K562 (cell line): ENCODE results near the gene TCL1B. TPM values are rescaled to one million over a fixed set of nuclear protein-coding genes. Genes with fewer than 3 reads are reported as not detected.

ENCODE experiments used
- ATAC-seq: fragments of 200-7000 bp; cut with Tn5 transposase; 3 replicates; pipeline ENCODE4 v1.9.1; 2020; ENCODE audit warnings: moderate library complexity
- BruUV-seq: library from RNA; stranded (reverse); fragments of 400-500 nt; replicated peaks from 2 replicates; lab custom pipeline; 2021; lab: Mats Ljungman, UMichigan
- CTCF ChIA-PET: fragments of 300-600 bp; formaldehyde crosslinking; extraction: SDS; loops from one replicate; lab custom pipeline; 2021; ENCODE audit warnings: low intra/inter-chr PET ratio; lab: Yijun Ruan, JAX
- POLR2A ChIA-PET: fragments of 300-600, 350-650 bp; sonication (Branson Sonifier 250); formaldehyde crosslinking; extraction: SDS; loops from one replicate; lab custom pipeline; 2021; ENCODE audit warnings: antibody characterized with exemption, inconsistent platforms; lab: Yijun Ruan, JAX
- DNase-seq, 4 experiments: peaks; one replicate each; pipeline versions ENCODE4 v3.0.0 to v3.0.0-alpha.2; 2011 to 2018; ENCODE audit warnings: low spot score in 3 of 4, mixed read lengths in 3 of 4; ENCODE audit errors: extremely low read depth in 1 of 4
- FAIRE-seq: peaks from 2 replicates; lab custom pipeline; 2011; peaks lifted over from hg19 to GRCh38; lab: Jason Lieb, UNC
- H2AFZ ChIP-seq: 2 replicates; pipeline ENCODE4 v1.6.0; 2011; ENCODE audit warnings: low read depth, low read length, control low read depth, inconsistent platforms
- H3K27ac ChIP-seq: fragments of 200-600 bp; 3 replicates; pipeline ENCODE4 v1.8.0; 2011; ENCODE audit warnings: low read depth, mild to moderate bottlenecking, control low read depth, inconsistent platforms, low read length, moderate library complexity, mixed read lengths; ENCODE audit errors: extremely low read depth
- H3K27me3 ChIP-seq, 2 experiments: fragments of 300-600 bp in 1 of 2; 2 replicates in 1 of 2; 3 replicates in 1 of 2; pipeline versions ENCODE4 v1.6.0 to v1.8.0; 2011; ENCODE audit warnings: inconsistent platforms in 2 of 2, low read length in 2 of 2, mild to moderate bottlenecking in 1 of 2, mixed read lengths in 1 of 2, moderate library complexity in 1 of 2; ENCODE audit not compliant: control insufficient read depth in 2 of 2, insufficient read depth in 2 of 2
- H3K36me3 ChIP-seq: fragments of 300-600 bp; 3 replicates; pipeline ENCODE4 v1.8.0; 2011; ENCODE audit warnings: mild to moderate bottlenecking, low read length, inconsistent platforms; ENCODE audit not compliant: control insufficient read depth, insufficient read depth
- H3K4me1 ChIP-seq, 2 experiments: fragments of 200-600 bp in 1 of 2; replicated peaks in 1 of 2; 2 replicates in 1 of 2; 3 replicates in 1 of 2; pipeline versions ENCODE4 v1.5.1 to v1.8.0; 2011; ENCODE audit warnings: inconsistent platforms in 2 of 2, low read length in 2 of 2, mild to moderate bottlenecking in 1 of 2, mixed read lengths in 1 of 2, moderate library complexity in 1 of 2; ENCODE audit not compliant: control insufficient read depth in 2 of 2, insufficient read depth in 2 of 2
- H3K4me2 ChIP-seq: 2 replicates; pipeline ENCODE4 v1.6.1; 2011; ENCODE audit warnings: low read length, control low read depth, inconsistent platforms, mixed read lengths; ENCODE audit not compliant: insufficient read depth
- H3K4me3 ChIP-seq: fragments of 200-600 bp; sonication (generic), shearing (Covaris generic); 2 replicates; pipeline ENCODE4 v1.5.1; 2016; ENCODE audit warnings: control low read depth, inconsistent platforms
- H3K79me2 ChIP-seq: fragments of 200-600 bp; 3 replicates; pipeline ENCODE4 v1.8.0; 2011; ENCODE audit warnings: low read length, inconsistent platforms; ENCODE audit not compliant: control insufficient read depth, insufficient read depth
- H3K9ac ChIP-seq, 2 experiments: 2 replicates each; pipeline versions ENCODE4 v1.6.0 to v1.6.1; 2011; ENCODE audit warnings: low read depth in 2 of 2, low read length in 2 of 2, control low read depth in 1 of 2, inconsistent platforms in 1 of 2, mild to moderate bottlenecking in 1 of 2, mixed read lengths in 1 of 2; ENCODE audit not compliant: insufficient read depth in 1 of 2
- H3K9me1 ChIP-seq: one replicate; pipeline ENCODE4 v1.6.0; 2011; ENCODE audit warnings: inconsistent platforms, mild to moderate bottlenecking, low read length, moderate library complexity; ENCODE audit not compliant: control insufficient read depth, insufficient read depth
- H3K9me3 ChIP-seq: replicated peaks from 2 replicates; pipeline ENCODE4 v1.5.1; 2011; ENCODE audit warnings: low read depth, low read length, inconsistent platforms; ENCODE audit not compliant: control insufficient read depth, insufficient read depth
- H4K20me1 ChIP-seq: replicated peaks from 2 replicates; pipeline ENCODE4 v1.6.1; 2011; ENCODE audit warnings: low read length, inconsistent platforms, mixed read lengths; ENCODE audit not compliant: control insufficient read depth, insufficient read depth
- MBD2 ChIP-seq: sonication (generic); IDR thresholded peaks from 2 replicates; pipeline ENCODE4 v1.6.1; 2016; ENCODE audit warnings: low read depth, borderline replicate concordance
- PBX2 ChIP-seq, 2 experiments: IDR thresholded peaks in 1 of 2; conservative IDR thresholded peaks in 1 of 2; 2 replicates each; pipeline ENCODE4 v1.6.1; 2016; ENCODE audit warnings: low read depth in 2 of 2, mild to moderate bottlenecking in 1 of 2, missing compliant biosample characterization in 1 of 2, missing genetic modification characterization in 1 of 2, moderate library complexity in 1 of 2
- RBM34 ChIP-seq: fragments of 200-400 bp; formaldehyde crosslinking; IDR thresholded peaks from 2 replicates; pipeline ENCODE4 v1.6.1; 2018; ENCODE audit warnings: low read length, borderline replicate concordance; ENCODE audit not compliant: insufficient read depth
- SAP30 ChIP-seq: fragments of 200-600 bp; sonication (generic); IDR thresholded peaks from 2 replicates; pipeline ENCODE4 v1.6.1; 2012; ENCODE audit warnings: borderline replicate concordance, low read depth, mild to moderate bottlenecking, moderate library complexity, low read length, control low read depth, inconsistent platforms; ENCODE audit not compliant: insufficient read depth, poor library complexity, severe bottlenecking
- TCF7 ChIP-seq: sonication (generic); IDR thresholded peaks from 2 replicates; pipeline ENCODE4 v1.6.1; 2016; ENCODE audit warnings: antibody characterized with exemption, borderline replicate concordance
- whole genome bisulfite sequencing: fragments of 100-300 bp; shearing (Covaris generic); methylation state at CpG from one replicate; pipeline ENCODE4 v1.1.6; 2016; ENCODE audit warnings: low coverage, mixed read lengths; ENCODE audit not compliant: insufficient coverage; ENCODE audit errors: missing lambda C conversion rate; 5-methylcytosine and 5-hydroxymethylcytosine counted together
- in situ Hi-C: fragments of 300-500 bp; cut with MboI; formaldehyde crosslinking; loops from 4 replicates; pipeline ENCODE4 v1.15.0; 2018; ENCODE audit warnings: inconsistent platforms, mixed read lengths
- intact Hi-C: fragments of 100-400 bp; cut with micrococcal nuclease; formaldehyde crosslinking; loops from 2 replicates; pipeline ENCODE4 v1.14.2; 2022
- polyA plus RNA-seq, 8 experiments: library from polyadenylated mRNA; depleted of rRNA in 4 of 8; stranded (reverse) in 5 of 8; unstranded in 3 of 8; fragments of >200 nt; fragmentation: Nextera tagmentation in 2 of 8; fragmentation: Illumina TruSeq in 1 of 8; extraction: Ambion mirVana in 2 of 8; extraction: Trizol in 1 of 8; gene quantifications; 2 replicates each; pipeline versions ENCODE4 v1.2.1 to v1.2.3, GENCODE V29; 2011 to 2014; ENCODE audit warnings: inconsistent platforms in 1 of 8, missing spikeins in 1 of 8
- total RNA-seq, 7 experiments: library from RNA; depleted of rRNA in 6 of 7; stranded (reverse); fragments of >200 nt in 6 of 7; fragmentation: Illumina TruSeq in 2 of 7; extraction: Trizol in 2 of 7; gene quantifications; 2 replicates each; pipeline versions ENCODE4 v1.2.1 to v1.2.3, GENCODE V29; 2011 to 2021; ENCODE audit warnings: low replicate concordance in 1 of 7

TCL1B gene
- total and polyA plus RNA-seq, 9 of the 15 experiments (the other 6 are each of a cell fraction or from before 2014, with no cell fraction given) = not detected

- POLR2A ChIA-PET = no interaction called here
- H3K4me3 ChIP-seq = no peak overlapping the region
- FAIRE-seq (no peak), DNase-seq (no peak), ATAC-seq (no peak)
- no peaks in the 10 kb centered on the region for H3K79me2 ChIP-seq
- no peaks in the 10 kb centered on the region for H4K20me1 ChIP-seq
- CTCF ChIA-PET = no interaction called here
- in situ Hi-C loops = no loop called here
- H3K9me3 ChIP-seq = no peaks in the 10 kb centered on the region
- no peaks in the 10 kb centered on the region for H3K9me1 ChIP-seq
- TF ChIP-seq RBM34 (no peak), TCF7 (no peak), SAP30 (no peak), PBX2 (CRISPR knock-in tag; IDR thresholded peaks at IDR 0.05; ENCODE audit: low read depth) (no peak), PBX2 (tag; conservative IDR thresholded peaks at IDR 0.05; ENCODE audit: low read depth) (no peak), MBD2 (no peak)
- no peaks in the 10 kb centered on the region for H3K4me1 ChIP-seq
- WGBS = 0% methylated on average over 5 of the region's 5 CpGs
- intact Hi-C loops = no loop called here
- H3K27me3 ChIP-seq = peaks cover 0 to 3% of the 10 kb centered on the region in 2 experiments; a peak in 2 of 5 replicates
- no peak overlapping the region for H3K4me2 ChIP-seq
- H3K36me3 ChIP-seq = no peaks in the 10 kb centered on the region
- BruUV-seq = no TSS peak
- H3K9ac ChIP-seq = no peak overlapping the region
- H3K27ac ChIP-seq = no peak overlapping the region
- H2AFZ ChIP-seq = no peak overlapping the region
Observed at GRCh38 chr14:95700221-95700976, 14.2 kb downstream of the TCL1B start.
